Sigmoid colon (tissue), 7 donors: ENCODE results near the gene SLC34A3. TPM values are rescaled to one million over a fixed set of nuclear protein-coding genes. Genes with fewer than 3 reads are reported as not detected.
A peak's percentile ranks its signal among the peaks of the same experiment; 100 is the strongest.

ENCODE experiments used
- DNase-seq: peaks from one replicate; pipeline ENCODE4 v3.0.0-alpha.2; 2019
- H3K27ac ChIP-seq, 4 donors: fragments of 200-600 bp; sonication (generic); one replicate each; pipeline ENCODE4 v1.5.1; 2016 to 2019; ENCODE audit warnings: mild to moderate bottlenecking in 1 of 4
- H3K27me3 ChIP-seq, 3 donors: fragments of 200-600 bp; sonication (generic); one replicate each; pipeline ENCODE4 v1.5.1; 2019; ENCODE audit warnings: mild to moderate bottlenecking in 1 of 3
- H3K36me3 ChIP-seq, 4 donors: fragments of 200-600 bp; sonication (generic); one replicate each; pipeline ENCODE4 v1.5.1; 2016 to 2019
- H3K4me1 ChIP-seq, 4 donors: fragments of 200-600 bp; sonication (generic); one replicate each; pipeline ENCODE4 v1.5.1; 2017 to 2019
- H3K4me3 ChIP-seq, 4 donors: fragments of 200-600 bp; sonication (generic); one replicate each; pipeline ENCODE4 v1.5.1; 2017 to 2019; ENCODE audit warnings: mild to moderate bottlenecking in 2 of 4, moderate library complexity in 1 of 4
- H3K9me3 ChIP-seq, 4 donors: fragments of 200-600 bp in 3 of 4; sonication (generic) in 3 of 4; one replicate each; pipeline versions ENCODE4 v1.5.1 to v1.6.1; 2013 to 2019
- CTCF ChIP-seq, 4 experiments: fragments of 450-650 bp in 3 of 4; fragments of 200-600 bp in 1 of 4; IDR thresholded peaks; one replicate each; pipeline ENCODE4 v1.5.1; 2016 to 2019; ENCODE audit warnings: antibody characterized with exemption in 4 of 4, mild to moderate bottlenecking in 3 of 4, moderate library complexity in 2 of 4
- EP300 ChIP-seq, 4 donors: sonication (generic); formaldehyde crosslinking; IDR thresholded peaks; one replicate each; pipeline ENCODE4 v1.6.1; 2017; ENCODE audit warnings: antibody characterized with exemption in 4 of 4
- POLR2A ChIP-seq, 2 donors: fragments of 450-650 bp; IDR thresholded peaks; one replicate each; pipeline ENCODE4 v1.6.1; 2016; ENCODE audit warnings: antibody characterized with exemption in 2 of 2, mild to moderate bottlenecking in 2 of 2, moderate library complexity in 2 of 2
- POLR2AphosphoS5 ChIP-seq, 4 donors: sonication (generic); formaldehyde crosslinking; IDR thresholded peaks; one replicate each; pipeline ENCODE4 v1.6.1; 2017; ENCODE audit warnings: antibody characterized with exemption in 4 of 4
- WGBS, 2 donors: extraction: QIAGEN DNeasy Blood & Tissue Kit; methylation state at CpG; one replicate each; pipeline ENCODE4 v1.1.7; 2013; 5-methylcytosine and 5-hydroxymethylcytosine counted together
- intact Hi-C: fragments of 100-400 bp; cut with DNase I; formaldehyde crosslinking; loops from one replicate; pipeline ENCODE4 v1.15.1; 2023
- polyA plus RNA-seq, 3 donors: library from polyadenylated mRNA; stranded (reverse); fragments of 200-250 nt; gene quantifications; one replicate each; pipeline ENCODE4 v1.2.3, GENCODE V29; 2013
- total RNA-seq, 4 donors: library from RNA; depleted of rRNA; stranded (reverse); fragments of >200 nt; gene quantifications; one replicate each; pipeline ENCODE4 v1.1.0, GENCODE V29; 2016
- donor health status: healthy with polysubstance abuse.
- donor health status: Bipolar disorder and iron deficiency.
- donor health status: healthy.

SLC34A3 gene
- total and polyA plus RNA-seq, 7 donors = not detected

DNA sequence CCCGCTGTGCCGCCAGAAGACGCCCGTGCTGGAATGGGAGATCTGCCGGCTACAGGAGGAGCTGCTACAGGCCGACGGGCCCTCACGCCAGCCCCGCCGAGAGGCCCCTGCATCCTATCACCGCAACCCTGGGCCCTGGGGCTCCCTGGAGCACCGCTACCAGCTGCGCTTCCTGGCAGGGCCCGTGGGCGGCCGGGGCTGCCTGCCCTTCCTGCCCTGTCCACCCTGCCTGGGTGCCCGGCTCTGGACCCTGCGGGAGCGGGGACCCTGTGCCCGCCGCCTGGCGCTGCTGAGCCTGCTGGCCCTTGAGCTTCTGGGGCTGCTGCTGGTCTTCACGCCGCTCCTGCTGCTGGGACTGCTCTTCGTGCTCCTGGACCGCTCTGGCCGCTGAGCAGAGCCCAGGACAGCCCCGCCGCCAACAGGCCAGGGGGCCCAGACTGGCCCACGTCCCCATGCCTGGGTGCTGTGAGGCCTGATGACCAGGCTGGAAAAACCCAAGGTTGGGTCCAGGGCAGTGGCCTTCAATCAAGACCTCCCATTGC is 12.4 kb upstream of the SLC34A3 start:
- Histone ChIP-seq H3K27me3 (no peaks in the 10 kb centered on the region), H3K9me3 (no peaks in the 10 kb centered on the region), H3K27ac (no peak overlapping the region), H3K36me3 (peaks cover 0 to 15% (median 0%) of the 10 kb centered on the region in 4 donors), H3K4me1 (peaks cover 0 to 25% (median 17%) of the 10 kb centered on the region in 4 donors), H3K4me3 (no peak overlapping the region)
- intact Hi-C loops = no loop called here
- WGBS, 2 donors = 56 to 90% methylated on average over 30 of the region's 30 CpGs
- TF ChIP-seq EP300 (IDR thresholded peaks at IDR 0.05) = no peak
- no peak for TF ChIP-seq POLR2AphosphoS5 (IDR thresholded peaks at IDR 0.05)
- TF ChIP-seq POLR2A (IDR thresholded peaks at IDR 0.05) = no peak
- no peak for TF ChIP-seq CTCF (IDR thresholded peaks at IDR 0.05)
- no peak for DNase-seq

- TF ChIP-seq POLR2AphosphoS5 (IDR thresholded peaks at IDR 0.05) (peak in 1 of 4 donors; percentile 32), CTCF (IDR thresholded peaks at IDR 0.05) (no peak)
- peaks cover 0 to 15% (median 0%) of the 10 kb centered on the region in 4 donors for H3K36me3 ChIP-seq
- peaks cover 0 to 26% (median 19%) of the 10 kb centered on the region in 4 donors for H3K4me1 ChIP-seq
- 26 to 71% methylated on average over 12 of the region's 12 CpGs for WGBS, 2 donors
- no peaks in the 10 kb centered on the region for H3K27me3 ChIP-seq
- H3K4me3 ChIP-seq = no peak overlapping the region
- no peak overlapping the region for H3K27ac ChIP-seq
- intact Hi-C loops = no loop called here
- DNase-seq = no peak
- H3K9me3 ChIP-seq = no peaks in the 10 kb centered on the region
These were observed 11.9 kb upstream of the SLC34A3 start for GRCh38 chr9:137218754-137219271.

GRCh38 chr9:137219757-137220316 is 10.9 kb upstream of the SLC34A3 start:
- TF ChIP-seq POLR2A (IDR thresholded peaks at IDR 0.05) = no peak
- TF ChIP-seq CTCF (IDR thresholded peaks at IDR 0.05) = no peak
- TF ChIP-seq EP300 (IDR thresholded peaks at IDR 0.05) = no peak
- TF ChIP-seq POLR2AphosphoS5 (IDR thresholded peaks at IDR 0.05) = no peak
- no peak overlapping the region for H3K4me3 ChIP-seq
- no peak overlapping the region for H3K27ac ChIP-seq
- H3K27me3 ChIP-seq = no peaks in the 10 kb centered on the region
- DNase-seq = no peak
- H3K9me3 ChIP-seq = no peaks in the 10 kb centered on the region
- intact Hi-C loops = loop anchor here (5.0 kb wide), 1 partner anchor 33 kb away; the partner anchor contains the start of genes ANAPC2 and SSNA1
- 93 to 94% methylated on average over 10 of the region's 10 CpGs for WGBS, 2 donors
- H3K4me1 ChIP-seq = peaks cover 0 to 31% (median 24%) of the 10 kb centered on the region in 4 donors
- H3K36me3 ChIP-seq = peaks cover 0 to 13% (median 0%) of the 10 kb centered on the region in 4 donors

DNA sequence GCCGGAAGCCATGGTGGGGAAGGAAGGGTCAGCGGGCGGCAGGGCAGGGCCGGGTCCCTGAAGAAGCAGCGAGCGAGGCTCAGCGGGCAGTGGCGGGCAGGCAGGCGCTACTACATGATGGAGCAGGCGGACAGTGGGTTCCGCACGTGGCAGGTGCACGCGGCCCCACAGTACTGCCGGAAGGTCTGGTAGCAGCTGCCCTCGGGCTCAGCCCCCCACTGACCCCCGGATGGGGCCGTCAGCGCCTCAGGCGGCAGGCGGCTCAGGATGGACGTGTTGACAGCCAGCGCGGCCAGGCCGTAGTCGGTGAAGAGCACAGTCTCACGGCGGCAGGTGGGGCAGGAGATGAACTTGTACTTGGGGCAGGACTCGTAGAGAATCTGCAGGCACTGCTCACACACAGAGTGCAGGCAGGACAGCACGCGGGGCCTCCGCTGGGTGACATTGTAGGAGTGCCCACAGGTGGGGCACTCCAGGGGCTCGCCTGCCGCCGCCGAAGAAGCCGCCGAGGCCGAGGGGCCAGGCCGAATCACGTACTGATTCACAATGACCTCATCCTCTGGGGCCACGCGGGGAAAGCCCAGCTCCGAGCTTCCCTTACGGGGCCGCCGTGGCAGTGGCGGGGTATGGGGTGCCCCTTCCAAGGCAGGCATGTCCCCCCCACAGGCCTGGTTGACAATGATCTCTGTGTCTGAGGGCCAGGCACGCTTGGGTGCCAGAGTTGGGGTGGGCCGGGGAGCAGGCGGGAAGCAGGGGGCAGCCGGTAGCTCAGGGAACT is 10.2 kb upstream of the SLC34A3 start:
- no peaks in the 10 kb centered on the region for H3K27me3 ChIP-seq
- no peak overlapping the region for H3K27ac ChIP-seq
- intact Hi-C loops = loop anchor here (5.0 kb wide), 1 partner anchor 33 kb away; the partner anchor contains the start of genes ANAPC2 and SSNA1
- no peak overlapping the region for H3K4me3 ChIP-seq
- H3K9me3 ChIP-seq = no peaks in the 10 kb centered on the region
- peaks cover 0 to 6% (median 0%) of the 10 kb centered on the region in 4 donors for H3K36me3 ChIP-seq
- TF ChIP-seq POLR2AphosphoS5 (IDR thresholded peaks at IDR 0.05) = no peak
- TF ChIP-seq CTCF (IDR thresholded peaks at IDR 0.05) = no peak
- no peak for TF ChIP-seq POLR2A (IDR thresholded peaks at IDR 0.05)
- no peak for TF ChIP-seq EP300 (IDR thresholded peaks at IDR 0.05)
- peaks cover 0 to 31% (median 24%) of the 10 kb centered on the region in 4 donors for H3K4me1 ChIP-seq
- DNase-seq = no peak
- WGBS, 2 donors = 92 to 94% methylated on average over 52 of the region's 52 CpGs
